ENCODE measurements around the gene VAPA. TPM values are rescaled to one million over a fixed set of nuclear protein-coding genes. Genes with fewer than 3 reads are reported as not detected.

Gene VAPA
- total and polyA plus RNA-seq, 2 donors (not counting 3 experiments of a cell fraction or from before 2014, with no cell fraction given), result 105 to 163 TPM

GRCh38 chr18:9947248-9947647 is 33.4 kb downstream of the VAPA start:
- peak; percentile 14 for TF ChIP-seq FOS (IDR thresholded peaks at IDR 0.05; ENCODE audit: borderline replicate concordance, insufficient read depth, low read length)
- no peak for TF ChIP-seq MYC (IDR thresholded peaks at IDR 0.05; ENCODE audit: low read depth, low read length)
- TF ChIP-seq EZH2 (IDR thresholded peaks at IDR 0.05; ENCODE audit: borderline replicate concordance, low read depth, low read length, severe bottlenecking), result no peak
- TF ChIP-seq GATA2 (IDR thresholded peaks at IDR 0.05; ENCODE audit: insufficient read depth, insufficient read length, low read depth, low read length), result no peak
- no peak for TF ChIP-seq JUN (IDR thresholded peaks at IDR 0.05; ENCODE audit: borderline replicate concordance, insufficient read depth, insufficient read length, low read depth)
- TF ChIP-seq POLR2AphosphoS5 (IDR thresholded peaks at IDR 0.05; ENCODE audit: insufficient read depth, low read depth, low read length), result no peak
- TF ChIP-seq POLR2A (IDR thresholded peaks at IDR 0.05; ENCODE audit: low read depth, low read length), result no peak
- no peak for TF ChIP-seq CTCF (IDR thresholded peaks at IDR 0.05; ENCODE audit: extremely low read depth in 1 of 2, insufficient read depth in 1 of 2, low read depth in 1 of 2, low read length in 2 of 2)
- TF ChIP-seq MAX (IDR thresholded peaks at IDR 0.05; ENCODE audit: insufficient read depth, insufficient read length), result no peak
- no peak overlapping the region for H3K27ac ChIP-seq (ENCODE audit: insufficient read depth, low read depth, low read length)
- peaks cover 34% of the 10 kb centered on the region for H3K79me2 ChIP-seq (ENCODE audit: control insufficient read depth, insufficient read depth, low read length)

More at GRCh38 chr18:9947248-9947647, 33.4 kb downstream of the VAPA start:
- dilution Hi-C loops (cut with MboI; ENCODE audit: extremely low pct_ligation_motif_present, low sequenced_read_pairs) (no loop called here), intact Hi-C loops (cut with micrococcal nuclease) (no loop called here)
- no peak overlapping the region for H3K4me2 ChIP-seq (ENCODE audit: insufficient read depth, low read length)
- H3K9me3 ChIP-seq (replicated peaks; ENCODE audit: control insufficient read depth, insufficient read depth, low read length), result no peaks in the 10 kb centered on the region
- H3K9ac ChIP-seq (replicated peaks; ENCODE audit: extremely low read depth, insufficient read depth, low read length), result no peak overlapping the region
- H3K9me1 ChIP-seq (replicated peaks; ENCODE audit: control insufficient read depth, extremely low read depth, insufficient read depth, low read length), result no peaks in the 10 kb centered on the region
- H3K36me3 ChIP-seq (ENCODE audit: control insufficient read depth in 2 of 2, extremely low read depth in 1 of 2, insufficient read depth in 2 of 2, low read length in 2 of 2), result peaks cover 7 to 18% of the 10 kb centered on the region in 2 experiments
- H2AFZ ChIP-seq (ENCODE audit: low read depth, low read length), result no peak overlapping the region
- FAIRE-seq (no peak), DNase-seq (ENCODE audit: low read depth, low spot score) (no peak)
- POLR2A ChIA-PET, result no interaction called here
- H3K27me3 ChIP-seq (ENCODE audit: control insufficient read depth in 2 of 2, insufficient read depth in 2 of 2, low read length in 2 of 2), result no peaks in the 10 kb centered on the region
- H3K4me3 ChIP-seq (replicated peaks in 1 of 3; ENCODE audit: insufficient read depth in 1 of 3, low read depth in 1 of 3, low read length in 3 of 3), result no peak overlapping the region
- peaks cover 3% of the 10 kb centered on the region for H4K20me1 ChIP-seq (replicated peaks; ENCODE audit: control insufficient read depth, extremely low read depth, insufficient read depth, low read length)
- H3K4me1 ChIP-seq (ENCODE audit: control insufficient read depth, extremely low read depth, insufficient read depth, low read length), result no peaks in the 10 kb centered on the region
- no TSS peak for BruUV-seq (replicated peaks)
- CTCF ChIA-PET, result interaction anchor here (0.6 kb wide), 1 partner anchor 70 kb away, joined by 3 read pairs; no protein-coding TSS in a partner anchor
